ENCODE results near the gene CCNE1. TPM values are rescaled to one million over a fixed set of nuclear protein-coding genes. Genes with fewer than 3 reads are reported as not detected.
"Not testable (repeated sequence)": the region's sequence is repeated elsewhere in the genome, so short reads cannot be mapped to it uniquely, and the experiment has no call there.

The CCNE1 gene
- total RNA-seq, 1 donor from 2014 or later: 2.5 TPM

GRCh38 chr19:29813642-29814041, 1.9 kb downstream of the CCNE1 start:
- Histone ChIP-seq H3K4me3 (ENCODE audit: low read depth, low read length) (no peak overlapping the region), H3K27me3 (ENCODE audit: control insufficient read depth, insufficient read depth, low read length) (no peaks in the 10 kb centered on the region), H3K36me3 (ENCODE audit: control insufficient read depth, insufficient read depth, low read length) (no peaks in the 10 kb centered on the region)
- TF ChIP-seq CTCF (IDR thresholded peaks at IDR 0.05; ENCODE audit: insufficient read depth, low read length, poor library complexity, severe bottlenecking): no peak
- DNase-seq (ENCODE audit: low read depth): no peak

- Histone ChIP-seq H3K4me3 (ENCODE audit: low read depth, low read length) (no peak overlapping the region), H3K36me3 (ENCODE audit: control insufficient read depth, insufficient read depth, low read length) (no peaks in the 10 kb centered on the region), H3K27me3 (ENCODE audit: control insufficient read depth, insufficient read depth, low read length) (no peaks in the 10 kb centered on the region)
- no peak for DNase-seq (ENCODE audit: low read depth)
- TF ChIP-seq CTCF (IDR thresholded peaks at IDR 0.05; ENCODE audit: insufficient read depth, low read length, poor library complexity, severe bottlenecking): no peak
Observed at GRCh38 chr19:29815231-29815630, 3.4 kb downstream of the CCNE1 start.

- no peak for TF ChIP-seq CTCF (IDR thresholded peaks at IDR 0.05; ENCODE audit: insufficient read depth, low read length, poor library complexity, severe bottlenecking)
- H3K4me3 ChIP-seq (ENCODE audit: low read depth, low read length): no peak overlapping the region
- no peak for DNase-seq (ENCODE audit: low read depth)
- H3K36me3 ChIP-seq (ENCODE audit: control insufficient read depth, insufficient read depth, low read length): no peaks in the 10 kb centered on the region
- H3K27me3 ChIP-seq (ENCODE audit: control insufficient read depth, insufficient read depth, low read length): no peaks in the 10 kb centered on the region
Observed at GRCh38 chr19:29817316-29817715, 5.5 kb downstream of the CCNE1 start.

DNA sequence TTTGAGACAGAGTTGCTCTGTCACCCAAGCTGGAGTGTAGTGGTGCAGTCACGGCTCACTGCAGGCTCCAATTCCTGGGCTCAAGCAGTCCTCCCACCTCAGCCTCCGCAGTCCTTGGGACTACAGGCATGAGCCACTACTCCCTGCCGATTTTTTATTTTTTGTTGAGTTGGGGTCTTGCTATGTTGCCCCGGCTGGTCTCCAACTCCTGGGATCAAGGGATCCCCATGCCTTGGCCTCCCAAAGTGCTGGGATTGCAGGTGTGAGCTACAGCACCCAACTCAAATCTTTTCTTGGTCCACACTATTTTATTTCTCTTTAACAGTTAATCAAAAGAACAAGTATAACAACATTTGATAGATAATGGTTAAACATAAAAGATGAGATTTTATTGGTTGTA, 7.5 kb downstream of the CCNE1 start:
- Histone ChIP-seq H3K36me3 (ENCODE audit: control insufficient read depth, insufficient read depth, low read length) (no peaks in the 10 kb centered on the region), H3K27me3 (ENCODE audit: control insufficient read depth, insufficient read depth, low read length) (no peaks in the 10 kb centered on the region), H3K4me3 (ENCODE audit: low read depth, low read length) (no peak overlapping the region)
- no peak for DNase-seq (ENCODE audit: low read depth)
- TF ChIP-seq CTCF (IDR thresholded peaks at IDR 0.05; ENCODE audit: insufficient read depth, low read length, poor library complexity, severe bottlenecking): no peak

- no peaks in the 10 kb centered on the region for H3K36me3 ChIP-seq (ENCODE audit: control insufficient read depth, insufficient read depth, low read length)
- no peak overlapping the region for H3K4me3 ChIP-seq (ENCODE audit: low read depth, low read length)
- no peaks in the 10 kb centered on the region for H3K27me3 ChIP-seq (ENCODE audit: control insufficient read depth, insufficient read depth, low read length)
- TF ChIP-seq CTCF (IDR thresholded peaks at IDR 0.05; ENCODE audit: insufficient read depth, low read length, poor library complexity, severe bottlenecking): no peak
- DNase-seq (ENCODE audit: low read depth): no peak
Observed at GRCh38 chr19:29819986-29820385, 8.2 kb downstream of the CCNE1 start.

DNA sequence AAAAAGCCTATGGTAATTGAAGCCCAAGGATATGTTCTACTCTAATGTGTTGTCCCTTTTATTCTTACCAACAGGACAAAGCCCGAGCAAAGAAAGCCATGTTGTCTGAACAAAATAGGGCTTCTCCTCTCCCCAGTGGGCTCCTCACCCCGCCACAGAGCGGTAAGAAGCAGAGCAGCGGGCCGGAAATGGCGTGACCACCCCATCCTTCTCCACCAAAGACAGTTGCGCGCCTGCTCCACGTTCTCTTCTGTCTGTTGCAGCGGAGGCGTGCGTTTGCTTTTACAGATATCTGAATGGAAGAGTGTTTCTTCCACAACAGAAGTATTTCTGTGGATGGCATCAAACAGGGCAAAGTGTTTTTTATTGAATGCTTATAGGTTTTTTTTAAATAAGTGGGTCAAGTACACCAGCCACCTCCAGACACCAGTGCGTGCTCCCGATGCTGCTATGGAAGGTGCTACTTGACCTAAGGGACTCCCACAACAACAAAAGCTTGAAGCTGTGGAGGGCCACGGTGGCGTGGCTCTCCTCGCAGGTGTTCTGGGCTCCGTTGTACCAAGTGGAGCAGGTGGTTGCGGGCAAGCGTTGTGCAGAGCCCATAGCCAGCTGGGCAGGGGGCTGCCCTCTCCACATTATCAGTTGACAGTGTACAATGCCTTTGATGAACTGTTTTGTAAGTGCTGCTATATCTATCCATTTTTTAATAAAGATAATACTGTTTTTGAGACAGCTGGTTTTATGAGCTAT, 12.0 kb downstream of the CCNE1 start:
- no peak for TF ChIP-seq CTCF (IDR thresholded peaks at IDR 0.05; ENCODE audit: insufficient read depth, low read length, poor library complexity, severe bottlenecking)
- DNase-seq (ENCODE audit: low read depth): no peak

GRCh38 chr19:29825263-29825662, 13.5 kb downstream of the CCNE1 start:
- not testable (repeated sequence) for H3K36me3 ChIP-seq (ENCODE audit: control insufficient read depth, insufficient read depth, low read length); DNase-seq (ENCODE audit: low read depth); H3K27me3 ChIP-seq (ENCODE audit: control insufficient read depth, insufficient read depth, low read length); H3K4me3 ChIP-seq (ENCODE audit: low read depth, low read length)

More for the DNA sequence above, 12.0 kb downstream of the CCNE1 start:
- Histone ChIP-seq H3K27me3 (ENCODE audit: control insufficient read depth, insufficient read depth, low read length) (no peaks in the 10 kb centered on the region), H3K36me3 (ENCODE audit: control insufficient read depth, insufficient read depth, low read length) (no peaks in the 10 kb centered on the region), H3K4me3 (ENCODE audit: low read depth, low read length) (no peak overlapping the region)

Measured in kidney epithelial cell (primary cell).